HEK293 (cell line): ENCODE data around the gene MOSMO.

Experiments used
- CTCF ChIA-PET: fragments of 350-600 bp; formaldehyde crosslinking; extraction: SDS; loops from one replicate; lab custom pipeline; 2021; ENCODE audit warnings: antibody characterized with exemption; lab: Yijun Ruan, JAX
- POLR2A ChIA-PET: fragments of 300-600 bp; formaldehyde crosslinking; extraction: SDS; loops from one replicate; lab custom pipeline; 2020; ENCODE audit warnings: antibody characterized with exemption, inconsistent platforms; lab: Yijun Ruan, JAX
- H3K27ac ChIP-seq: fragments of 200-500 bp; sonication (Bioruptor generic); 2 replicates; pipeline ENCODE4 v1.5.1; 2014; ENCODE audit warnings: low read depth, low read length, control low read depth, inconsistent platforms; ENCODE audit errors: extremely low read depth
- H3K36me3 ChIP-seq, 2 experiments: fragments of 200-500 bp in 1 of 2; sonication (Bioruptor generic) in 1 of 2; 1 replicate in 1 of 2; 2 replicates in 1 of 2; pipeline ENCODE4 v1.5.1; 2014 to 2017; ENCODE audit warnings: inconsistent platforms in 2 of 2, low read length in 2 of 2; ENCODE audit not compliant: control insufficient read depth in 2 of 2, insufficient read depth in 1 of 2
- H3K4me1 ChIP-seq: fragments of 200-500 bp; sonication (Bioruptor generic); 2 replicates; pipeline ENCODE4 v1.5.1; 2014; ENCODE audit warnings: mild to moderate bottlenecking, low read length, inconsistent platforms; ENCODE audit not compliant: control insufficient read depth, insufficient read depth
- H3K4me3 ChIP-seq: 2 replicates; pipeline ENCODE4 v1.5.1; 2011; ENCODE audit warnings: low read depth, mild to moderate bottlenecking, control low read depth, low read length, moderate library complexity
- H3K9me3 ChIP-seq: fragments of 200-500 bp; sonication (Bioruptor generic); 2 replicates; pipeline ENCODE4 v1.5.1; 2014; ENCODE audit warnings: low read depth, low read length, inconsistent platforms; ENCODE audit not compliant: control insufficient read depth, insufficient read depth
- MZF1 ChIP-seq: fragments of 450-650 bp; formaldehyde crosslinking; IDR thresholded peaks from 2 replicates; pipeline ENCODE4 v1.5.1; 2017; ENCODE audit warnings: missing biosample characterization, missing genetic modification characterization, borderline replicate concordance
- RBAK ChIP-seq: fragments of 450-650 bp; formaldehyde crosslinking; IDR thresholded peaks from 2 replicates; pipeline ENCODE4 v1.5.1; 2016; ENCODE audit warnings: missing biosample characterization, missing genetic modification characterization
- TSHZ1 ChIP-seq: fragments of 450-650 bp; formaldehyde crosslinking; IDR thresholded peaks from 2 replicates; pipeline ENCODE4 v1.5.1; 2016; ENCODE audit warnings: missing biosample characterization, missing genetic modification characterization, borderline replicate concordance
- ZNF221 ChIP-seq: fragments of 450-650 bp; formaldehyde crosslinking; IDR thresholded peaks from 2 replicates; pipeline ENCODE4 v1.5.1; 2017; ENCODE audit warnings: missing biosample characterization, missing genetic modification characterization, borderline replicate concordance
- ZNF223 ChIP-seq: fragments of 450-650 bp; formaldehyde crosslinking; IDR thresholded peaks from 2 replicates; pipeline ENCODE4 v1.5.1; 2016; ENCODE audit warnings: missing biosample characterization, missing genetic modification characterization
- ZNF530 ChIP-seq: fragments of 450-650 bp; formaldehyde crosslinking; IDR thresholded peaks from 2 replicates; pipeline ENCODE4 v1.5.1; 2016; ENCODE audit warnings: low read depth, missing biosample characterization, missing genetic modification characterization
- ZNF560 ChIP-seq: fragments of 450-650 bp; formaldehyde crosslinking; IDR thresholded peaks from 2 replicates; pipeline ENCODE4 v1.5.1; 2017; ENCODE audit warnings: missing biosample characterization, missing genetic modification characterization, borderline replicate concordance
- ZNF623 ChIP-seq: fragments of 450-650 bp; formaldehyde crosslinking; IDR thresholded peaks from 2 replicates; pipeline ENCODE4 v1.5.1; 2016; ENCODE audit warnings: missing biosample characterization, missing genetic modification characterization
- ZNF658 ChIP-seq: fragments of 450-650 bp; formaldehyde crosslinking; IDR thresholded peaks from 2 replicates; pipeline ENCODE4; 2016; ENCODE audit warnings: missing biosample characterization, missing genetic modification characterization
- ZNF664 ChIP-seq: fragments of 450-650 bp; formaldehyde crosslinking; IDR thresholded peaks from 2 replicates; pipeline ENCODE4 v1.5.1; 2016; ENCODE audit warnings: missing biosample characterization, missing genetic modification characterization
- ZSCAN18 ChIP-seq: fragments of 450-650 bp; formaldehyde crosslinking; IDR thresholded peaks from 2 replicates; pipeline ENCODE4 v1.5.1; 2016; ENCODE audit warnings: missing biosample characterization, missing genetic modification characterization
- TF ChIP-seq, protein P1 (sequence below): fragments of 450-650 bp; formaldehyde crosslinking; IDR thresholded peaks from 2 replicates; pipeline ENCODE4 v1.5.1; 2016; ENCODE audit warnings: missing biosample characterization, missing genetic modification characterization
- TF ChIP-seq, protein P2 (sequence below): fragments of 450-650 bp; formaldehyde crosslinking; IDR thresholded peaks from 2 replicates; pipeline ENCODE4 v1.5.1; 2017; ENCODE audit warnings: missing biosample characterization, missing genetic modification characterization
- TF ChIP-seq, protein P3 (sequence below): fragments of 450-650 bp; formaldehyde crosslinking; IDR thresholded peaks from 2 replicates; pipeline ENCODE4 v1.5.1; 2016; ENCODE audit warnings: missing biosample characterization, missing genetic modification characterization
- TF ChIP-seq, protein P4 (sequence below): fragments of 450-650 bp; formaldehyde crosslinking; IDR thresholded peaks from 2 replicates; pipeline ENCODE4 v1.5.1; 2016; ENCODE audit warnings: missing biosample characterization, missing genetic modification characterization

MOSMO gene

DNA sequence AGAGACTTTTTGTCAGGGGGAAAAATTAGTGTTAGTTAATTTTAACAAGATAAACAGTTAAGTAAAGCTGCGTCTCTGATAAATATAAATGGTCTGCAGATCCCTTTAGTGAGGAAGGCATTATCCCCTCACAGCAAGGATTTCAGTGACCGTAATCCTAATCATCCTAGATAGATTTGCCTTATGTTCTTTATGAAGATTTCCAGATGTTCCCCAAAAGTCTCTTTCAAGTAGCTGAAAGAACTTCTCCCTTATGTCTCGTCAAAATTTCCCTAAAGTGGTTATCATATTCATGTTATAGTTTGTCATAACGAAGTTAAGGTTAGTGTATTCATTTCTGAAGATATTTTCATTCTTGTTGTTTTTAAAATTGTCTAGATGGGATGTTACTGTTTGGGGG is 5.6 kb downstream of the MOSMO start:
- POLR2A ChIA-PET = no interaction called here
- no peak overlapping the region for H3K27ac ChIP-seq
- H3K36me3 ChIP-seq = no peaks in the 10 kb centered on the region
- no peak overlapping the region for H3K4me3 ChIP-seq
- CTCF ChIA-PET = interaction anchor here (1.1 kb wide), 1 partner anchor 64 kb away, joined by 4 read pairs; no protein-coding TSS in a partner anchor
- peaks cover 17% of the 10 kb centered on the region for H3K4me1 ChIP-seq
- H3K9me3 ChIP-seq = no peaks in the 10 kb centered on the region
- TF ChIP-seq ZSCAN18 (tag by site-specific recombination) (no peak), ZNF623 (tag by site-specific recombination) (no peak), TSHZ1 (tag by site-specific recombination) (no peak)

DNA sequence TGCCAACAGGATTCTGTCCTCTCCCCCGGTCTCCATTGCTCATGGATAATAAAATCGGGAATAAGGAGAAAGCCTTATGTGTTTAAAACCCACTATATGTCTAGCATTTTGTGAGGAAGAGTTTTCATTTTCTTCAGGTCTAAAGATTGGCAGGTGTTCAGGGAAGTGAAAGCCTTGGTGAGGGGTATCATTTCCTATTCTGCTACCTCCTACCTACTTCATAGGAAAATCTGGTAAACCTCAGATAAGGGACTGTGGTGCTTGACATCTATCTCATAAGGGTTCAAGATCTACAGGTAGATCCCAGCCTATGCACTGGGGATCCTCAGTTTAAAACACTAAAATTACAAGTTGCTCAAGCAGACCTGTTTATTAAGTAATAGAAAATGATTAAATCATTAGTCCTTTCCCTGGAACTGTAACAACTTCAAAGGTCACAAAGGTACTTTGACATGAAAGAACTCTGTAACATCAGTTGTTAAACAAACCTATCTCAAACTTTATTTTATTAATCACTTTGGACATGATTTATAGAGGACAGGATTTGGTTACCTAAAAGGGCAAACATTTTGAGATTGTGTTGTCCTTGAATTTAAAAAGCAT is 6.5 kb downstream of the MOSMO start:
- no peak overlapping the region for H3K27ac ChIP-seq
- H3K4me1 ChIP-seq = peaks cover 18% of the 10 kb centered on the region
- TF ChIP-seq, protein P1, sequence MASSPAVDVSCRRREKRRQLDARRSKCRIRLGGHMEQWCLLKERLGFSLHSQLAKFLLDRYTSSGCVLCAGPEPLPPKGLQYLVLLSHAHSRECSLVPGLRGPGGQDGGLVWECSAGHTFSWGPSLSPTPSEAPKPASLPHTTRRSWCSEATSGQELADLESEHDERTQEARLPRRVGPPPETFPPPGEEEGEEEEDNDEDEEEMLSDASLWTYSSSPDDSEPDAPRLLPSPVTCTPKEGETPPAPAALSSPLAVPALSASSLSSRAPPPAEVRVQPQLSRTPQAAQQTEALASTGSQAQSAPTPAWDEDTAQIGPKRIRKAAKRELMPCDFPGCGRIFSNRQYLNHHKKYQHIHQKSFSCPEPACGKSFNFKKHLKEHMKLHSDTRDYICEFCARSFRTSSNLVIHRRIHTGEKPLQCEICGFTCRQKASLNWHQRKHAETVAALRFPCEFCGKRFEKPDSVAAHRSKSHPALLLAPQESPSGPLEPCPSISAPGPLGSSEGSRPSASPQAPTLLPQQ (tag by site-specific recombination) = no peak
- TF ChIP-seq, protein P2, sequence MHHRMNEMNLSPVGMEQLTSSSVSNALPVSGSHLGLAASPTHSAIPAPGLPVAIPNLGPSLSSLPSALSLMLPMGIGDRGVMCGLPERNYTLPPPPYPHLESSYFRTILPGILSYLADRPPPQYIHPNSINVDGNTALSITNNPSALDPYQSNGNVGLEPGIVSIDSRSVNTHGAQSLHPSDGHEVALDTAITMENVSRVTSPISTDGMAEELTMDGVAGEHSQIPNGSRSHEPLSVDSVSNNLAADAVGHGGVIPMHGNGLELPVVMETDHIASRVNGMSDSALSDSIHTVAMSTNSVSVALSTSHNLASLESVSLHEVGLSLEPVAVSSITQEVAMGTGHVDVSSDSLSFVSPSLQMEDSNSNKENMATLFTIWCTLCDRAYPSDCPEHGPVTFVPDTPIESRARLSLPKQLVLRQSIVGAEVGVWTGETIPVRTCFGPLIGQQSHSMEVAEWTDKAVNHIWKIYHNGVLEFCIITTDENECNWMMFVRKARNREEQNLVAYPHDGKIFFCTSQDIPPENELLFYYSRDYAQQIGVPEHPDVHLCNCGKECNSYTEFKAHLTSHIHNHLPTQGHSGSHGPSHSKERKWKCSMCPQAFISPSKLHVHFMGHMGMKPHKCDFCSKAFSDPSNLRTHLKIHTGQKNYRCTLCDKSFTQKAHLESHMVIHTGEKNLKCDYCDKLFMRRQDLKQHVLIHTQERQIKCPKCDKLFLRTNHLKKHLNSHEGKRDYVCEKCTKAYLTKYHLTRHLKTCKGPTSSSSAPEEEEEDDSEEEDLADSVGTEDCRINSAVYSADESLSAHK (tag by site-specific recombination) = no peak
- TF ChIP-seq, protein P3, sequence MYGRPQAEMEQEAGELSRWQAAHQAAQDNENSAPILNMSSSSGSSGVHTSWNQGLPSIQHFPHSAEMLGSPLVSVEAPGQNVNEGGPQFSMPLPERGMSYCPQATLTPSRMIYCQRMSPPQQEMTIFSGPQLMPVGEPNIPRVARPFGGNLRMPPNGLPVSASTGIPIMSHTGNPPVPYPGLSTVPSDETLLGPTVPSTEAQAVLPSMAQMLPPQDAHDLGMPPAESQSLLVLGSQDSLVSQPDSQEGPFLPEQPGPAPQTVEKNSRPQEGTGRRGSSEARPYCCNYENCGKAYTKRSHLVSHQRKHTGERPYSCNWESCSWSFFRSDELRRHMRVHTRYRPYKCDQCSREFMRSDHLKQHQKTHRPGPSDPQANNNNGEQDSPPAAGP (tag by site-specific recombination) = no peak
- no peak for TF ChIP-seq ZSCAN18 (tag by site-specific recombination)
- no peak for TF ChIP-seq ZNF221 (tag by site-specific recombination)
- TF ChIP-seq ZNF223 = no peak
- TF ChIP-seq ZNF658 = no peak
- TF ChIP-seq, protein P4, sequence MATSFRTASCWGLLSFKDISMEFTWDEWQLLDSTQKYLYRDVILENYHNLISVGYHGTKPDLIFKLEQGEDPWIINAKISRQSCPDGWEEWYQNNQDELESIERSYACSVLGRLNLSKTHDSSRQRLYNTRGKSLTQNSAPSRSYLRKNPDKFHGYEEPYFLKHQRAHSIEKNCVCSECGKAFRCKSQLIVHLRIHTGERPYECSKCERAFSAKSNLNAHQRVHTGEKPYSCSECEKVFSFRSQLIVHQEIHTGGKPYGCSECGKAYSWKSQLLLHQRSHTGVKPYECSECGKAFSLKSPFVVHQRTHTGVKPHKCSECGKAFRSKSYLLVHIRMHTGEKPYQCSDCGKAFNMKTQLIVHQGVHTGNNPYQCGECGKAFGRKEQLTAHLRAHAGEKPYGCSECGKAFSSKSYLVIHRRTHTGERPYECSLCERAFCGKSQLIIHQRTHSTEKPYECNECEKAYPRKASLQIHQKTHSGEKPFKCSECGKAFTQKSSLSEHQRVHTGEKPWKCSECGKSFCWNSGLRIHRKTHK = no peak
- TF ChIP-seq MZF1 (tag by site-specific recombination) = no peak
- no peak for TF ChIP-seq ZNF560 (tag by site-specific recombination)
- no peak for TF ChIP-seq RBAK (tag by site-specific recombination)
- TF ChIP-seq ZNF530 (tag by site-specific recombination) = no peak
- TF ChIP-seq ZNF664 = no peak
- H3K4me3 ChIP-seq = no peak overlapping the region
- no peaks in the 10 kb centered on the region for H3K9me3 ChIP-seq
- POLR2A ChIA-PET = no interaction called here
- CTCF ChIA-PET = interaction anchor here (1.6 to 1.7 kb wide), 2 partner anchors 13 to 63 kb away, joined by 5 to 6 read pairs; no protein-coding TSS in a partner anchor
- no peaks in the 10 kb centered on the region for H3K36me3 ChIP-seq
